IPS-18a (cell line): ENCODE data around the gene CMSS1.
"Not testable (repeated sequence)": the region's sequence is repeated elsewhere in the genome, so short reads cannot be mapped to it uniquely, and the experiment has no call there.

Experiments used
- H3K27ac ChIP-seq: one replicate; pipeline ENCODE4 v1.5.1; 2013; ENCODE audit warnings: low read length
- H3K27me3 ChIP-seq: one replicate; pipeline ENCODE4 v1.6.1; 2013; ENCODE audit warnings: mild to moderate bottlenecking, low read length; ENCODE audit not compliant: control insufficient read depth, insufficient read depth
- H3K36me3 ChIP-seq: one replicate; pipeline ENCODE4 v1.6.1; 2013; ENCODE audit warnings: low read depth, low read length; ENCODE audit not compliant: control insufficient read depth
- H3K4me1 ChIP-seq: one replicate; pipeline ENCODE4 v1.6.1; 2013; ENCODE audit warnings: low read depth, low read length; ENCODE audit not compliant: control insufficient read depth
- H3K4me3 ChIP-seq: one replicate; pipeline ENCODE4 v1.5.1; 2013; ENCODE audit warnings: low read length
- H3K9ac ChIP-seq: one replicate; pipeline ENCODE4 v1.6.1; 2013; ENCODE audit warnings: mild to moderate bottlenecking, low read length, moderate library complexity
- H3K9me3 ChIP-seq: one replicate; pipeline ENCODE4 v1.6.1; 2013; ENCODE audit warnings: low read depth, low read length; ENCODE audit not compliant: control insufficient read depth

The CMSS1 gene

DNA sequence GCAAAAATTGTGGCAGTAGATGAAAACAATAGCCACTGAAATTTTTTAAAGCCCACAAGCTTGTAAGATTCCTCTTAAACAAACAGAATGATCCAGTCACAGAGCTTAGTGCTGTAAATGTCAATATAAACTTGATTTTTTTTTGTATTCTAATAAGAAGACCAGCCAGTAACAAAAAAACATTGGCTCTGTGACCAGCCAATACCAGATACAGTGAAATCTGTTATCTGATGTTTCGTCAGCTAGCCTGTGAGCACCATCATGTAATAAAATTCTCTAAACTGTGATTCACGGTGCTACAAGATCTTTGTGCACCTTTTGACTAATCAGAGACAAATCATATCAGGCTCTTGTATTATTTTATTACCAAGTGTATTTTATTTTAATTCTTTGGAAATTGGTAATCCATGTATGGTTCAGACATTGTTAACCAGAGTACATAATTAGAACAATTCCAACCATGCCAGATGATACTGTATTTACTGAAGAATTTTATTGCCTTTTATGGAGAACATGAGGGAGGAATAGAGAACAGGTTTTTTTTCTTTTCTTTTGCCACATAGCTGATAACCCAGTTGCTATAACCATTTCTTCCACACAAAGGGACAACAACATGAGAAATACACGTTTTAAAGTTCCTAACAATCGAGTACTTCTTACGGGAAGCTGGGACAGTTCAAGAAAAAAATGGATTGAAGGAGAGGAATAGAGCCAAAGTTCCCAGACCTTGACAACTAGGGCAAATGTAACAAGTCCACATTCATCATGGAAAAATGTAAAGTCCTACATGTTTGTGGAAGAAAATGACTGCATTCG is 224.7 kb downstream of the CMSS1 start:
- no peak overlapping the region for H3K27ac ChIP-seq

DNA sequence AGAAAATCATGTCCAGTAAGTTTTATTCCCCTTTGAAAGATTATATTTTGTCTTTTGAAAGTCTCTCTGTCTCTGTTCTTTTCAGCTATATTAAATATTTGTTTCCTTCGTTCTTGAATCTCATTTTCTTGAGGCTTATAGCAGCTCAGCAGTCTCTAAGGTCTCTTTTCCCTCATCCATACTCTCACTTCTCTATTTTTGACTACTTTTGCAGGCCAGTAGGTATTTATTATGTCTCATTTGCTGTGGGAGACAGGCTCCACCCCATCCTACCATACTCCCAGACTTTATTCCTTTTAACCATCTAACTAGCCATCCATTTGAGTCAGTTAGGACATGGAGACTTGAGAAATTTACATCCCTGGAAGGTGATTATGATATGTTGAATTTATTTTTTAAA is 225.6 kb downstream of the CMSS1 start:
- Histone ChIP-seq H3K27ac (no peak overlapping the region), H3K9me3 (no peaks in the 10 kb centered on the region), H3K4me1 (peaks cover 17% of the 10 kb centered on the region), H3K27me3 (no peaks in the 10 kb centered on the region), H3K36me3 (no peaks in the 10 kb centered on the region), H3K4me3 (no peak overlapping the region), H3K9ac (no peak overlapping the region)

More for the DNA sequence above, 224.7 kb downstream of the CMSS1 start:
- Histone ChIP-seq H3K9ac (no peak overlapping the region), H3K4me1 (peaks cover 12% of the 10 kb centered on the region), H3K4me3 (no peak overlapping the region), H3K36me3 (no peaks in the 10 kb centered on the region), H3K27me3 (no peaks in the 10 kb centered on the region), H3K9me3 (no peaks in the 10 kb centered on the region)

DNA sequence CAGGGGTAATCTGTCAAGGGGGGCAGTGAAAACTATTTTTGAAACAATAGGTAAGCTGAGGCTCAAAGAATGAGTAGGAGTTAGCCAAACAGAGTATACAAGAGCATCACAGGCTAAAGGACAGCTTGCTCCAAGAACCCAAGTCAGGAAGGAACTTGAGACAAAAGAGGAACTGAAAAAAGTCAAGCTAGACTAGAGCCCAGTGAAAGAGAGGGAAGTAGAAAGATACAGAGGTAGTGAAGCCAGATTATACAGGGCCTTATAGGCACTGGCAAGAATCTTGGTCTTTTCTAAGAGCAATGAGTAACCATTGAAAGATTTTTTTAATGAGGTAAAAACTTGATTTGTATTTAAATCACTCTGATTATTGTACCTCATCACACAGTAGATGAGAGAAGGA is 226.7 kb downstream of the CMSS1 start:
- H3K9ac ChIP-seq: no peak overlapping the region
- no peaks in the 10 kb centered on the region for H3K27me3 ChIP-seq
- H3K4me1 ChIP-seq: peaks cover 17% of the 10 kb centered on the region
- no peaks in the 10 kb centered on the region for H3K36me3 ChIP-seq
- no peak overlapping the region for H3K27ac ChIP-seq
- no peak overlapping the region for H3K4me3 ChIP-seq
- no peaks in the 10 kb centered on the region for H3K9me3 ChIP-seq

- no peaks in the 10 kb centered on the region for H3K36me3 ChIP-seq
- no peak overlapping the region for H3K9ac ChIP-seq
- no peaks in the 10 kb centered on the region for H3K27me3 ChIP-seq
- peaks cover 17% of the 10 kb centered on the region for H3K4me1 ChIP-seq
- H3K27ac ChIP-seq: no peak overlapping the region
- H3K4me3 ChIP-seq: no peak overlapping the region
- no peaks in the 10 kb centered on the region for H3K9me3 ChIP-seq
These were observed 228.0 kb downstream of the CMSS1 start for GRCh38 chr3:100045696-100046095.

DNA sequence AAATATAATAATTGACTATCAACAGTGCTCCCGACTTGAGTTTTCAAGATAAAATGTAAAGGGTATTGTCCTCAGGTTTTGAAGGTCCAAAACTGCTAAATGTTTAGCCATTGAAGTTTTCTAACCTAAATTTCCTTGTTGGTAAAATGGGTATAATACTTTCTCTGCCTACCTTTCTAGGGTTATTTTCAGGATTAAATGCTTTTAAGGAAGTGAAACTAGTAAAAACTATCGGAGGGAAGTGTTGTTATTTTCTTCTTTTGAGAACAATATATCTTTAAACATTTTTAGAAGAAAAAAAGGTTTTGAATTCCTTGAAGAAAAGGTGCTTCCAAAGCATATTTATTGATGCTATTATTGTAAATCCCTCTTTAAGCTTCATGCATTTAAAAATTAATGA is 229.3 kb downstream of the CMSS1 start:
- H3K27ac ChIP-seq: no peak overlapping the region
- no peaks in the 10 kb centered on the region for H3K36me3 ChIP-seq
- no peaks in the 10 kb centered on the region for H3K9me3 ChIP-seq
- H3K27me3 ChIP-seq: no peaks in the 10 kb centered on the region
- no peak overlapping the region for H3K4me3 ChIP-seq
- H3K4me1 ChIP-seq: peaks cover 17% of the 10 kb centered on the region
- no peak overlapping the region for H3K9ac ChIP-seq

- Histone ChIP-seq H3K9ac (no peak overlapping the region), H3K4me3 (no peak overlapping the region), H3K27me3 (no peaks in the 10 kb centered on the region), H3K4me1 (peaks cover 12% of the 10 kb centered on the region), H3K27ac (no peak overlapping the region), H3K36me3 (no peaks in the 10 kb centered on the region), H3K9me3 (no peaks in the 10 kb centered on the region)
These were observed 229.9 kb downstream of the CMSS1 start for GRCh38 chr3:100047455-100048141.

DNA sequence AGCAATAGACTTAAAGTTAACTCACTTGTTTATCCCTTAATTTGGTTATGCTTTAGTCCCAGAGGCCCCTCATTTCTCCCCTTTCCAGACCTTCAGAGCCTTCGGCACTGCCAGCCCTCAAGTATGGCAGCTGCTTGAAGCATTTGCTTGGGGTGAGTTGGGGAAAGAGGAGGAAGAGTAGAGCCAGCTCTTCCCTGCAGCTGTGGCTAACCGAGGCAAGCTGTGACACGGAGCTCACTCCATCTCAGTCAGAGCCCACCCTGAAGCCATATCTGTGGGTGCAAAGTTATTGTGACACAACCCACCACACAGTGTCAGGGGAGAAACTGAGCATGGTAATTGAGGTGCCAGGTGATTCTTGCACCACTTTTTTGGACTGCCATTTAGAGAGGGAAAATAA is 230.6 kb downstream of the CMSS1 start:
- H3K4me3 ChIP-seq: no peak overlapping the region
- H3K27ac ChIP-seq: no peak overlapping the region
- H3K27me3 ChIP-seq: no peaks in the 10 kb centered on the region
- no peaks in the 10 kb centered on the region for H3K36me3 ChIP-seq
- peaks cover 6% of the 10 kb centered on the region for H3K4me1 ChIP-seq
- H3K9me3 ChIP-seq: no peaks in the 10 kb centered on the region
- H3K9ac ChIP-seq: no peak overlapping the region

DNA sequence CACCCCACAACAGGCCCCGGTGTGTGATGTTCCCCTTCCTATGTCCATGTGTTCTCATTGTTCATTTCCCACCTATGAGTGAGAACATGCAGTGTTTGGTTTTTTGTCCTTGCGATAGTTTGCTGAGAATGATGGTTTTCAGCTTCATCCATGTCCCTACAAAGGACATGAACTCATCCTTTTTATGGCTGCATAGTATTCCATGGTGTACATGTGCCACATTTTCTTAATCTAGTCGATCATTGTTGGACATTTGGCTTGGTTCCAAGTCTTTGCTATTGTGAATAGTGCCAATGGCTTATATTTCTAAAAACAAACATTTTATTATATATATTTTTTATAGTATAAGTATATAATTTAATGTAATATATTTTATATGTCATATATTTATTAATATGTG is 233.9 kb downstream of the CMSS1 start:
- H3K4me1 ChIP-seq: peaks cover 13% of the 10 kb centered on the region
- not testable (repeated sequence) for H3K36me3 ChIP-seq, H3K27me3 ChIP-seq

DNA sequence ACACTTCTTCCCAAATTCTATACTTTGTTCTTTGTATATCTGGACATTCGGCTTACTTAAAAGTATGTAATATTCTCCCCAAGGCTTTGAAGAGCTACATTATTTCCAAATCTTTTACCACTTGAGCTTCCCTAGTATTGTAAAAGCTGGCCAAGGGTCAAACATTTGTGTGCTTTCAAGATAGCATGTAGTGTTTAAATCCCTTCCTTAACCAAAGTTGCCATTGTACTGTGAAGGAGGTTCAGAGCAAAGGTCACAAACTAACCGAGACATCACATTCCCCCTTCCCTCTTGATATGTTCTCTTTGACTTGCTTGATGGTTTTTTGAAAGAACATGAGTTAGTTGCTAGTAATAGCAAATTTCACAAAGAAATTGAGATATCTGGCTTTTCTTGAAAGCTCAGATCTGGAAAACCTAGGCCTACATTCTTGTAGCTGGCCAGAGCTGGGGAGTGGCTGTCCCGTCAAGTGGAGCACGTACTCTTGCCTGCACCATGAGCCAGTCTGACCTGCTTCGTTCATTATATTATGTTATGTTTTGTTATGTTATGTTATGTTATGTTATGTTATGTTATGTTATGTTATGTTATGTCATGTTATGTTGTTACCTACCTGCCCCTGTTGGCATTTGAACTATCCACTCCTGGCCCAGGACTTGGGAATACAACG is 236.4 kb downstream of the CMSS1 start:
- peaks cover 7% of the 10 kb centered on the region for H3K4me1 ChIP-seq
- no peaks in the 10 kb centered on the region for H3K36me3 ChIP-seq
- no peak overlapping the region for H3K4me3 ChIP-seq
- H3K9me3 ChIP-seq: no peaks in the 10 kb centered on the region
- H3K9ac ChIP-seq: no peak overlapping the region
- no peak overlapping the region for H3K27ac ChIP-seq
- no peaks in the 10 kb centered on the region for H3K27me3 ChIP-seq

More for the DNA sequence above, 233.9 kb downstream of the CMSS1 start:
- not testable (repeated sequence) for H3K9me3 ChIP-seq, H3K27ac ChIP-seq, H3K9ac ChIP-seq, H3K4me3 ChIP-seq

- Histone ChIP-seq H3K9ac (no peak overlapping the region), H3K36me3 (no peaks in the 10 kb centered on the region), H3K4me3 (no peak overlapping the region), H3K4me1 (peaks cover 7% of the 10 kb centered on the region), H3K9me3 (no peaks in the 10 kb centered on the region), H3K27me3 (no peaks in the 10 kb centered on the region), H3K27ac (no peak overlapping the region)
These were observed 240.3 kb downstream of the CMSS1 start for GRCh38 chr3:100057716-100058575.

DNA sequence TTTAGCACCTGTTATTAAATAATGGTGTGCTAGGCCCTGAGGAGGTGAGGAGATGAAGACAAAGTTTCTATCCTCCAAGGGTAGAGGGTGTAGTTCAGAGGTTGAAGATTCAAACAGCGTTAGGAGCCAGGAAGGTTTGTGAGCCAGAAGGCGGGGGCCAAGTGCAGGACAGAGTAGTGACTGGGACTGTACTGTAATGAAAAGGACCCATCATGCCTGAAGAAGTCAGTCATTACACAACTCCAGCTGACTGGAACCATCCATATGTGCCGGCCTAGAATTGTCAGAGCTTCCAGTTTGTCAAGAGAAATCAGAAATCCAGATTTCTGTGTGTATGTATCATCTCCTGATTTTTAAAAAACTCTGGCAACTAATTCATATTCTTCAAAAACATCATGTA is 241.8 kb downstream of the CMSS1 start:
- Histone ChIP-seq H3K9ac (no peak overlapping the region), H3K4me3 (no peak overlapping the region), H3K27ac (no peak overlapping the region), H3K9me3 (no peaks in the 10 kb centered on the region), H3K4me1 (no peaks in the 10 kb centered on the region), H3K36me3 (no peaks in the 10 kb centered on the region), H3K27me3 (no peaks in the 10 kb centered on the region)
